Left colon (tissue), 2 donors: ENCODE results near the gene SERINC3. TPM values are rescaled to one million over a fixed set of nuclear protein-coding genes. Genes with fewer than 3 reads are reported as not detected.
A peak's percentile ranks its signal among the peaks of the same experiment; 100 is the strongest.

Experiments used
- ATAC-seq: fragments of 200-7000 bp; cut with Tn5 transposase; one replicate; pipeline ENCODE4 v1.9.1; 2020; ENCODE audit warnings: mild to moderate bottlenecking, moderate library complexity
- DNase-seq, 2 donors: peaks; one replicate each; pipeline ENCODE4 v3.0.0-alpha.2; 2020
- intact Hi-C, 2 donors: fragments of 100-400 bp; cut with DNase I in 1 of 2; cut with micrococcal nuclease in 1 of 2; formaldehyde crosslinking; loops; one replicate each; pipeline versions ENCODE4 v1.11.2 to v1.14.0; 2022; cut with DNase I, micrococcal nuclease
- total RNA-seq, 2 donors: library from RNA; stranded (reverse); fragmentation: NEBNext Ultra II Directional; extraction: Animal tissue kit (Norgen Biotek cat#: 25700); gene quantifications; one replicate each; pipeline ENCODE4 v1.2.1, GENCODE V29; 2021
- donor health status: DM: no; HTN: no; CAD: no.
- donor health status: DM: yes; HTN: yes; CAD: no.

The SERINC3 gene
- total RNA-seq, 2 donors from 2014 or later = 89.3 to 117 TPM

GRCh38 chr20:44450281-44450889, 71.5 kb downstream of the SERINC3 start:
- ATAC-seq = no peak
- intact Hi-C loops = no loop called here
- no peak for DNase-seq

GRCh38 chr20:44449864-44450263, 72.0 kb downstream of the SERINC3 start:
- ATAC-seq (no peak), DNase-seq (no peak)
- intact Hi-C loops = no loop called here

GRCh38 chr20:44448753-44449546, 72.9 kb downstream of the SERINC3 start:
- DNase-seq (no peak), ATAC-seq (no peak)
- intact Hi-C loops = no loop called here

- intact Hi-C loops = no loop called here
- DNase-seq (no peak), ATAC-seq (peak; percentile 27)
Observed at GRCh38 chr20:44447827-44448419, 73.9 kb downstream of the SERINC3 start.

Other genes starting within 250 kb of the SERINC3 start
- gene FITM2, start 210.9 kb downstream of the SERINC3 start, total RNA-seq = 10 to 100 TPM in 1 of 2 donors, 1 to 10 TPM in 1; 9.5 to 10.2 TPM
- not detected for gene R3HDML, start 185.0 kb downstream of the SERINC3 start, total RNA-seq
- 100 to 1,000 TPM; 301 to 321 TPM for gene HNF4A, start 166.4 kb downstream of the SERINC3 start, total RNA-seq
- 1 to 10 TPM; 7.4 to 8.5 TPM for gene TTPAL, start 46.2 kb downstream of the SERINC3 start, total RNA-seq
- gene PKIG, start 60.5 kb upstream of the SERINC3 start, total RNA-seq = 10 to 100 TPM; 30.9 to 44.7 TPM
- gene ADA, start 129.6 kb upstream of the SERINC3 start, total RNA-seq = 1 to 10 TPM; 2.5 to 3.4 TPM
- gene CCN5, start 193.3 kb upstream of the SERINC3 start, total RNA-seq = 1 to 10 TPM; 2.8 to 9.4 TPM
- gene KCNK15, start 223.8 kb upstream of the SERINC3 start, total RNA-seq = under 1 TPM; 0.25 to 0.40 TPM